ENCODE measurements around the gene GAPDHS. TPM values are rescaled to one million over a fixed set of nuclear protein-coding genes. Genes with fewer than 3 reads are reported as not detected.

Gene GAPDHS
- total RNA-seq, 2 donors from 2014 or later: 13.4 TPM; not detected in 1

DNA sequence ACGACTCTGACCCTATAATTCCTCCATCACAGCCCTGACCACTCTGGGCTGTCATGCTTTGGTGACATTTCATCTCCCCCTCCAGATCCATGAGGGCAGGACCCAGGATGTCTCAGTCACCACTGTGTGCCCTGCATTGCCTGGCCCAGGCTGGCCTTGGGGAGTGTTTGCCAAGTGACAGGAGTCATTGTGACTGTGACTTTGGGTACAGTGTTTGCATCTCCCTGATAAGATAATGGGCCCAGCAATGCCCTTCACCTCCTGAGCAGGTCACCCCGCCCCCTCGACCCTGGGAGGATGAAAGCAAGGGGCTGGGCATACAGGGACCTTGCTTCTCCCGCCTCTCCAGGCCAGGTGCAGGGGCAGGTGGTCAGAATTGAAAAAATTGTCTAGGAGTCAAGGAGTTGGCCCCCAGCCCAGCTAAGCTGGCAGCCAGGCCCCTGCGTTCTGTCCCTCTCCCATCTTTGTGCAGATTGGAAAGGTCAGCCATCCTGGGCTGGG lies 36.1 kb downstream of the GAPDHS start:
- intact Hi-C loops (cut with DNase I): no loop called here
- 63% methylated on average over 5 of the region's 5 CpGs for WGBS
- no peak for TF ChIP-seq POLR2A (IDR thresholded peaks at IDR 0.05)
- TF ChIP-seq, protein P1, sequence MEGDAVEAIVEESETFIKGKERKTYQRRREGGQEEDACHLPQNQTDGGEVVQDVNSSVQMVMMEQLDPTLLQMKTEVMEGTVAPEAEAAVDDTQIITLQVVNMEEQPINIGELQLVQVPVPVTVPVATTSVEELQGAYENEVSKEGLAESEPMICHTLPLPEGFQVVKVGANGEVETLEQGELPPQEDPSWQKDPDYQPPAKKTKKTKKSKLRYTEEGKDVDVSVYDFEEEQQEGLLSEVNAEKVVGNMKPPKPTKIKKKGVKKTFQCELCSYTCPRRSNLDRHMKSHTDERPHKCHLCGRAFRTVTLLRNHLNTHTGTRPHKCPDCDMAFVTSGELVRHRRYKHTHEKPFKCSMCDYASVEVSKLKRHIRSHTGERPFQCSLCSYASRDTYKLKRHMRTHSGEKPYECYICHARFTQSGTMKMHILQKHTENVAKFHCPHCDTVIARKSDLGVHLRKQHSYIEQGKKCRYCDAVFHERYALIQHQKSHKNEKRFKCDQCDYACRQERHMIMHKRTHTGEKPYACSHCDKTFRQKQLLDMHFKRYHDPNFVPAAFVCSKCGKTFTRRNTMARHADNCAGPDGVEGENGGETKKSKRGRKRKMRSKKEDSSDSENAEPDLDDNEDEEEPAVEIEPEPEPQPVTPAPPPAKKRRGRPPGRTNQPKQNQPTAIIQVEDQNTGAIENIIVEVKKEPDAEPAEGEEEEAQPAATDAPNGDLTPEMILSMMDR (IDR thresholded peaks at IDR 0.05): no peak
- TF ChIP-seq POLR2AphosphoS5 (IDR thresholded peaks at IDR 0.05): no peak
- H3K36me3 ChIP-seq: no peaks in the 10 kb centered on the region
- no peak overlapping the region for H3K27ac ChIP-seq
- no peaks in the 10 kb centered on the region for H3K4me1 ChIP-seq (replicated peaks)
- no peaks in the 10 kb centered on the region for H3K9me3 ChIP-seq
- no peak overlapping the region for H3K4me3 ChIP-seq
- no peaks in the 10 kb centered on the region for H3K27me3 ChIP-seq (replicated peaks; ENCODE audit: insufficient read depth)
- no peak for DNase-seq (ENCODE audit: low spot score)

DNA sequence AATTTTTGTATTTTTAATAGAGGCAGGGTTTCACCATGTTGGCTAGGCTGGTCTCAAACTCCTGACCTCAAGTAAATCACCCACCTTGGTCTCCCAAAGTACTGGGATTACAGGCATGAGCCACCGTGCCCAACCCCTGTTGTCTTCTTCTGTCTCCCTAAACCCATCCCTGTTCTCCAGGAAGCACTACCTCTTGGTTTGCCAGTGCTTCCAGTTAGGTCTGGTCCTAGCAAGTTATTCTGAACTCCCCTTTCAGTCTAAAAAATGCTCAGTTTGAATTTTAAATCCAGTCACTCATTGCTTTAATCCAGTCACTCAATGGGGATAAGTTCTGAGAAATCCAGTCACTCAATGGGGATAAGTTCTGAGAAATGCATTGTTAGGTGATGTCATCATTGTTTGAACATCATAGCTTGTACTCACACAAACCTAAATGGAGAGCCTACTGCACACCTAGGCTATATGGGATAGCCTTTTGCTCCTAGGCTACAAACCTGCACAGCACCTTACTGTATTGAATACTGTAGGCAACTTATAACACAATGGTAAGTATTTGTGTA lies 38.2 kb downstream of the GAPDHS start:
- Histone ChIP-seq H3K36me3 (no peaks in the 10 kb centered on the region), H3K27me3 (replicated peaks; ENCODE audit: insufficient read depth) (no peaks in the 10 kb centered on the region), H3K4me1 (replicated peaks) (no peaks in the 10 kb centered on the region), H3K4me3 (no peak overlapping the region), H3K9me3 (no peaks in the 10 kb centered on the region), H3K27ac (no peak overlapping the region)
- no peak for DNase-seq (ENCODE audit: low spot score)
- TF ChIP-seq POLR2AphosphoS5 (IDR thresholded peaks at IDR 0.05): no peak
- TF ChIP-seq, protein P1 (IDR thresholded peaks at IDR 0.05): no peak
- TF ChIP-seq POLR2A (IDR thresholded peaks at IDR 0.05): no peak
- 92% methylated on average over 1 of the region's 1 CpG for WGBS
- intact Hi-C loops (cut with DNase I): no loop called here

DNA sequence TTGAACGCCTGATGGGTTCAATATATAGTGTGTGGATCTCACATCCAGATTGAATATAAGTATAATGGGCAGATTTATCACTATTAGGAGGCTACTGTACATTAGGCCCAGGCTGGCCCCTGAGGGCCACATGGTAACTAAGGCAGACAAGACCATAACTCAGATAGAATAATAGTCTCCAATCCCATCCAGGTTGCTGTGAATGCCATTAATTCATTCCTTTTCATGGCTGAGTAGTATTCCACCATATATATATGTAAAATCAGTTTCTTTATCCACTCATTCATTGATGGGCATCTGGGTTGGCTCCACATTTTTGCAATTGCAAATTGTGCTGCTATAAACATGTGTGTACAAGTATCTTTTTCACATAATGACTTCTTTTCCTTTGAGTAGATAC lies 44.7 kb downstream of the GAPDHS start:
- WGBS: 27% methylated on average over 1 of the region's 1 CpG
- H3K27me3 ChIP-seq (replicated peaks; ENCODE audit: insufficient read depth): no peaks in the 10 kb centered on the region
- H3K9me3 ChIP-seq: no peaks in the 10 kb centered on the region
- DNase-seq (ENCODE audit: low spot score): no peak
- H3K4me1 ChIP-seq (replicated peaks): no peaks in the 10 kb centered on the region
- TF ChIP-seq POLR2A (IDR thresholded peaks at IDR 0.05) (no peak), POLR2AphosphoS5 (IDR thresholded peaks at IDR 0.05) (no peak)
- TF ChIP-seq, protein P1 (IDR thresholded peaks at IDR 0.05): no peak
- intact Hi-C loops (cut with DNase I): no loop called here
- H3K4me3 ChIP-seq: no peak overlapping the region
- H3K36me3 ChIP-seq: no peaks in the 10 kb centered on the region
- H3K27ac ChIP-seq: no peak overlapping the region

DNA sequence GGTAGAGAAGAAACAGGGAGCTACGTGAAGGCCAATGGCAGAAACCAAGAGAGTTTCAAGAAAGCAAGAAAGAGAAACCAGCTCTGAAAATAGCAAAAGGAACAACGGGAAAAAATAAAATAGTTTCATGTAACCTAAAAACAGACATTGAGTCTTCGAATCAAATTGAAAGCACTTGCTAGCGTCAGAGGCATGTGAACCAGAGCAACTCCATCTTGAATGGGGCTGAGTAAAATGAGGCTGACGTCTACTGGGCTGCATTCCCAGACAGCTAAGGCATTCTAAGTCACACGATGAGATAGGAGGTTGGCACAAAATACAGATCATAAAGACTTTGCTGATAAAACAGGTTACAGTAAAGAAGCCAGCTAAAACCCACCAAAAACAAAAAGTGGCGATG lies 45.5 kb downstream of the GAPDHS start:
- TF ChIP-seq POLR2AphosphoS5 (IDR thresholded peaks at IDR 0.05) (no peak), POLR2A (IDR thresholded peaks at IDR 0.05) (no peak)
- TF ChIP-seq, protein P1 (IDR thresholded peaks at IDR 0.05): no peak
- Histone ChIP-seq H3K27ac (no peak overlapping the region), H3K27me3 (replicated peaks; ENCODE audit: insufficient read depth) (no peaks in the 10 kb centered on the region), H3K4me1 (replicated peaks) (no peaks in the 10 kb centered on the region), H3K9me3 (no peaks in the 10 kb centered on the region), H3K36me3 (no peaks in the 10 kb centered on the region), H3K4me3 (no peak overlapping the region)
- WGBS: 67% methylated on average over 7 of the region's 7 CpGs
- DNase-seq (ENCODE audit: low spot score): no peak
- intact Hi-C loops (cut with DNase I): no loop called here

DNA sequence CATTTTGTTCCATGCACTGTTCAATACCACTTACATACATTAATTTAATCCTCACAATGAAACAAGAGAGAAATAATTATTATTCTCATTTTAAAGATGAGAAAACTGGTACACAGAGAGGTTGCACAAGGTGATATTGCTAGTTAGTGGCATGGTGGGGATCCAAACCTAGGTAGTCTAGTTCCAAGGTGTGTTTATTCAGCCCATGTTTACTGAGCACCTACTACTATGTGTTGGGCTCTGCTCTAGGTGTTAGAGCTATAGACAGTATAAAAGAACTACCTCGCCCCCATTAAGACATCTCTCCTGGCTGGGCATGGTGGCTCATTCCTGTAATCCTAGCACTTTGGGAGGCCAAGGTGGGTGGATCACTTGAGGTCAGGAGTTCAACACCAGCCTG lies 49.5 kb downstream of the GAPDHS start:
- intact Hi-C loops (cut with DNase I): no loop called here
- no peak overlapping the region for H3K4me3 ChIP-seq
- H3K27ac ChIP-seq: no peak overlapping the region
- no peak for DNase-seq (ENCODE audit: low spot score)
- no peaks in the 10 kb centered on the region for H3K27me3 ChIP-seq (replicated peaks; ENCODE audit: insufficient read depth)
- no peaks in the 10 kb centered on the region for H3K9me3 ChIP-seq
- no peaks in the 10 kb centered on the region for H3K4me1 ChIP-seq (replicated peaks)
- 75% methylated on average over 1 of the region's 1 CpG for WGBS
- H3K36me3 ChIP-seq: no peaks in the 10 kb centered on the region
- TF ChIP-seq POLR2AphosphoS5 (IDR thresholded peaks at IDR 0.05) (no peak), POLR2A (IDR thresholded peaks at IDR 0.05) (no peak)
- TF ChIP-seq, protein P1 (IDR thresholded peaks at IDR 0.05): no peak
